ENCODE results near the gene CCDC117. TPM values are rescaled to one million over a fixed set of nuclear protein-coding genes. Genes with fewer than 3 reads are reported as not detected.

Gene CCDC117
- total RNA-seq, 1 donor from 2014 or later, result 10.1 TPM

GRCh38 chr22:28812516-28812915 lies 40.0 kb downstream of the CCDC117 start:
- Histone ChIP-seq H3K27ac (replicated peaks) (peak overlapping the region; percentile 44), H3K4me1 (peaks cover 27% of the 10 kb centered on the region), H3K27me3 (ENCODE audit: low read depth) (no peaks in the 10 kb centered on the region), H3K9me3 (replicated peaks) (no peaks in the 10 kb centered on the region), H3K4me3 (no peak overlapping the region), H3K36me3 (peaks cover 8% of the 10 kb centered on the region)
- no peak for TF ChIP-seq CTCF (IDR thresholded peaks at IDR 0.05; ENCODE audit: borderline replicate concordance)
- intact Hi-C loops (cut with micrococcal nuclease), result no loop called here
- no peak for DNase-seq

DNA sequence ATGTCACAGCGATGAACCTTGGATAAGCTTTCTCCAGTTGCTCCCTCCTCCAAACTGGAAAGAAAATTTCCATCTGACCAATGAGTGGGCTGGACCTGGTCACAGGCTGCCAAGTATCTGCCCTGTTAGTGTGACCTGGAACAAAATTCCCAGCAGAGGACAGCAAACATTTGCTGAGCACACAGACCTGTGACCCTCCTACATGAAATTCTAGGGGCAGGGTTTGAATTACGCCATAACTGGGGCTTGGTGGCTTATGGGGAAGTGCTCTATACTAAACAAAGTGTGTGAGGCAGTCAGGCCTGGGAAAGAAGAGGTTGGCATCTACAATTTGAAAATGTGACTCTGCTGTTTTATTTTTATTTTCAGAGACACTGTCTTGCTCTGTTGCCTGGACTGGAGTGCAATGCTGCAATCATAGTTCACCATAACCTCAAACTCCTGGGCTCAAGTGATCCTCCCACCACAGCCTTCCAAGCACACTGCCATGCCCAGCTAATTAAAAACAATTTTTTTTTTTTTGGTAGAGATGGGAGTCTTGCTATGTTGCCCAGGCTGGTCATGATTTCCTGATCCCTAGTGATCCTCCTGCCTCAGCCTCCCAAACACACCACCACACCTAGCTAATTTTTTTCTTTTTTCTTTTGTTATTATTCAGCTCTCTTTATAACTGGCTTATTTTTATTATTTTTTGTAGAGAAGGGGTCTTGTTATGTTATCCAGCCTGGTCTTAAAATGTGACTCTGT lies 41.5 kb downstream of the CCDC117 start:
- no peak for TF ChIP-seq CTCF (IDR thresholded peaks at IDR 0.05; ENCODE audit: borderline replicate concordance)
- Histone ChIP-seq H3K4me3 (no peak overlapping the region), H3K27me3 (ENCODE audit: low read depth) (no peaks in the 10 kb centered on the region), H3K36me3 (peaks cover under 1% of the 10 kb centered on the region), H3K27ac (replicated peaks) (peak overlapping the region; percentile 44), H3K4me1 (peaks cover 39% of the 10 kb centered on the region), H3K9me3 (replicated peaks) (no peaks in the 10 kb centered on the region)
- DNase-seq, result no peak
- intact Hi-C loops (cut with micrococcal nuclease), result no loop called here

- no peak for TF ChIP-seq CTCF (IDR thresholded peaks at IDR 0.05; ENCODE audit: borderline replicate concordance)
- Histone ChIP-seq H3K27ac (replicated peaks) (no peak overlapping the region), H3K36me3 (no peaks in the 10 kb centered on the region), H3K9me3 (replicated peaks) (no peaks in the 10 kb centered on the region), H3K4me3 (no peak overlapping the region), H3K27me3 (ENCODE audit: low read depth) (no peaks in the 10 kb centered on the region), H3K4me1 (peaks cover 46% of the 10 kb centered on the region)
- DNase-seq, result no peak
- intact Hi-C loops (cut with micrococcal nuclease), result no loop called here
Measured at GRCh38 chr22:28815111-28815510, 42.6 kb downstream of the CCDC117 start.

- intact Hi-C loops (cut with micrococcal nuclease), result no loop called here
- Histone ChIP-seq H3K4me3 (no peak overlapping the region), H3K9me3 (replicated peaks) (no peaks in the 10 kb centered on the region), H3K27ac (replicated peaks) (no peak overlapping the region), H3K27me3 (ENCODE audit: low read depth) (no peaks in the 10 kb centered on the region), H3K36me3 (no peaks in the 10 kb centered on the region), H3K4me1 (peaks cover 42% of the 10 kb centered on the region)
- no peak for DNase-seq
- TF ChIP-seq CTCF (IDR thresholded peaks at IDR 0.05; ENCODE audit: borderline replicate concordance), result no peak
Measured at GRCh38 chr22:28815729-28816128, 43.2 kb downstream of the CCDC117 start.

DNA sequence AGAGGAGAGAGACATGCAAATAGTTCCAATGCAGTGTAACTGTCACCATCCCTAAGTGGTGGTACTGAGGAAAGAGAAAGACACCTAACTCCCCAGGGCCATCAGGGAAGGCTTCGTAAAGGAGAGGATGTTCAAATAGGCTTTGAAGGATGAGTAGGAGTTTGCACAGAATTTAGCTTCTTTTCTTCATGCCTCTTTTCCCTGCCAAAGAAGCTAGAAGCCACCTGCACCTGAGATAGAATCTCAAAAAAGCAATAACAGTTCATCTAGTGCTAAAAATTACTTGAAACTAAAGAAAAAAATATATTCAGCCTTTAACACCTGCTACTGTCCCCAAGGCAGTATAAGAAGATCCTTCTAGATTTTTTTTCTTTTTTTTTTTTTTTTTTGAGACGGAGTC lies 44.6 kb downstream of the CCDC117 start:
- Histone ChIP-seq H3K4me1 (peaks cover 41% of the 10 kb centered on the region), H3K27ac (replicated peaks) (no peak overlapping the region), H3K9me3 (replicated peaks) (no peaks in the 10 kb centered on the region), H3K36me3 (peaks cover 6% of the 10 kb centered on the region), H3K4me3 (no peak overlapping the region), H3K27me3 (ENCODE audit: low read depth) (no peaks in the 10 kb centered on the region)
- intact Hi-C loops (cut with micrococcal nuclease), result no loop called here
- no peak for DNase-seq
- no peak for TF ChIP-seq CTCF (IDR thresholded peaks at IDR 0.05; ENCODE audit: borderline replicate concordance)
